HT1080 (cell line): ENCODE data around the gene NKD1. TPM values are rescaled to one million over a fixed set of nuclear protein-coding genes. Genes with fewer than 3 reads are reported as not detected.
"Not testable (repeated sequence)": the region's sequence is repeated elsewhere in the genome, so short reads cannot be mapped to it uniquely, and the experiment has no call there.

Experiments
- DNase-seq: peaks from one replicate; pipeline ENCODE4 v3.0.0-alpha.2; 2015; ENCODE audit warnings: low read depth
- total RNA-seq: library from RNA; depleted of rRNA; stranded (reverse); fragments of >200 nt; shearing (Covaris generic); gene quantifications from 2 replicates; pipeline ENCODE4 v1.2.3, GENCODE V29; 2014

NKD1 gene
- total RNA-seq, 1 experiment from 2014 or later = 0.10 TPM

DNA sequence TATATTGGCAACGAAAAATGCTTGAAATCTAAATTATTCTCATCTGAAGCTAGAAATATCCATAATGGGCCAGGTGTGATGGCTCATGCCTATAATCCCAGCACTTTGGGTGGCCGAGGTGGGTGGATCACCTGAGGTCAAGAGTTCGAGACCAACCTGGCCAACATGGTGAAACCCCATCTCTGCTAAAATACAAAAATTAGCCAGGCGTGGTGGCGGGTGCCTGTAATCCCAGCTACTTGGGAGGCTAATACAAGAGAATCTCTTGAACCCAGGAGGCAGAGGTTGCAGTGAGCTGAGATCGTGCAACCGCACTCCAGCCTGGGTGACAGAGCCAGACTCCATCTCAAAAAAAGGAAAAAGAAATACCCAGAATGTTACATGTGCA lies 11.9 kb upstream of the NKD1 start:
- DNase-seq = not testable (repeated sequence)

DNA sequence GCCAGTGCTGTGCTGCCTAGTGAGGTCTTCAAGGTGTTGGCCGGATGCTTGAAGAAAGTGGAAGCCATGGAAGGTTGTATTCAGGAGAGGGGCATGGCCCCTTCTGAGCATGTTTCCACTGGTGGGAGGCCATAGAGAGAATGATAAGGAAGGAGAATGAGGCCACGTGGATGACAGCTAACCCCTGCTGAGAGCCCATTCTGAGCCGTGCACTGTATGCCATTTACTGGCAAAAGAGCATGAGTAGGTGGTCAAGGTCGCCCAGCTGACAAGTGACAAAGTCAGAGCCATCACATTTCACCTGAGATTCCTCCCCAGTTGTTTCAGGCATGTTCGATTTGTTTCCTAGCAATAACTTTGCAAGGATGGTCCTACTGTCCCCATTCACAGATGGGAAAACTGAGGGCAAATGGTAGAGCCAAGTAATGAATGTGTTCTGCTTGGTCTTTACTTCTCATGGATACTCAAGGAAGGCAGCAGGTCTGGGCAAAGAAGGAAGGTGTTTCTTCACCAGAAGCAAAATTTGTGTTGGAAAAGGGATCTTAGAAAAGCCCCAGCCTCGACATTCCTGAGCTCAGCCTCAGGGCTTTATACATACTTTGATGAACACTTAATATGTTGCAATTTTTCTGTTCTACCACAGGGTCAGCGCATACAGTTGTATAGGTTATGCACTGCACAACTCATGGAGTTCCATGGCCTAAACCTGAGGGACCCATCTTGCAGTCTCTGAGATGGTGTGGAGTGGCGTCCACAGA lies 10.5 kb upstream of the NKD1 start:
- DNase-seq = no peak

DNA sequence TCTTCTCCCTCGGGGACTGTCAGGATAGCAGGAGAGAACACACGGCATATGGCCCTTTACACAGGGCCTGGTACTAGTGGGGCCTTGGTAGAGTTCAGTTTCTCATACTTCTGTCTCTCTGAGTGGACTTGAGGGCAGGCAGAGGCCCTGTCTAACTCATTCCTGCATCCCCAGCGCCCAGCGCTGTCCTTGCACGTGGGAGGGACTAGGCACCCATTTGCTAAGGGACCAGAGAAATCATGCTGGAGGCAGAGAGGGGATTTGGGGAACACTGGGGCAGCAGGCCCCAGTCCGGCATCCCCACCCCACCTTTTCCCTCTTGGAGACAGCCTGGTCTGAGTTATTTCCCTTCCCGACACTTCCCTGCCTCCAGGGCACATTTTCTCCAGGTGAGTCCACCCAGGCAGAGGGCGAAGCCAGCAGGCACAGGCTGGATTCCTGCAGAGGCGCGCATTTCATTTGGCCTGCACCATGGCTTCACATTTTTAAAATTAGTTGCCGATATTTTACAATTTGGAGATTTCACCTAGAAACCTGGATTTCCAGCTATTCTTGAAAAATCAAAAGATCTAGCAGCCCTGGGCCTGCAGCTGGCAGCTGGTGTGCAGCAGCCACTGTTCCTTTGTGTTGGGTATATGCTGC lies 9.7 kb upstream of the NKD1 start:
- no peak for DNase-seq

DNA sequence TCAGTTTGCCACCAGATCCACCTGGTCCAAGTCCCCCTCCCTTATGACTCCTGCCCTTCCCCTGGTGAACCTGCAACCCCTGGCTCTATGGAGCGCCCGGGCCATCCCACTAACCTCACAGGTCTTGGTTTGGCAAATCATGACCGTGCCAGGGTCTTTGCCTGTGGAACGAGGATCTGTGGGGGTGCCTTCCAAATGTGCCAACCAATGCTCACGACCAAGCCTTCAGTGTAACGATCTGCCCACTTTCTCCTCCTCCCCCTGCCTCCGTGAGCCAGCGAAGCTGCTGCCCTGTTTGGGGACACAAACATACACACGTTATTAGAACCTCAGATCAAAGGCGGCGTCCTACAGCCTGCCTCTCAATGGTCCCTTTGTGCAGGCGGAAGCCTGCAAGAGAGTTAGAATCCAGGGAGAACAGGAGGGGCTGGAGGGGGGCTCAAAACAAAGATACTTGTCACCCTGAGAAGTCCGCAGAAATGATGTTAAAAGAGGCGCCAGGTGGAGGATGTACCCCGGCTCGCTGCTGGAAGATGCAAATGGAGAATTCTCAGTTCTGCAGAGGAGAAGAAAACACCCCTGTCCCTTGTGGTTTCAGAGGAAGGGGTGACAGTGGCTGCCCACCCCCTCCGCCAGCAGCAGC lies 9.0 kb upstream of the NKD1 start:
- DNase-seq = no peak

DNA sequence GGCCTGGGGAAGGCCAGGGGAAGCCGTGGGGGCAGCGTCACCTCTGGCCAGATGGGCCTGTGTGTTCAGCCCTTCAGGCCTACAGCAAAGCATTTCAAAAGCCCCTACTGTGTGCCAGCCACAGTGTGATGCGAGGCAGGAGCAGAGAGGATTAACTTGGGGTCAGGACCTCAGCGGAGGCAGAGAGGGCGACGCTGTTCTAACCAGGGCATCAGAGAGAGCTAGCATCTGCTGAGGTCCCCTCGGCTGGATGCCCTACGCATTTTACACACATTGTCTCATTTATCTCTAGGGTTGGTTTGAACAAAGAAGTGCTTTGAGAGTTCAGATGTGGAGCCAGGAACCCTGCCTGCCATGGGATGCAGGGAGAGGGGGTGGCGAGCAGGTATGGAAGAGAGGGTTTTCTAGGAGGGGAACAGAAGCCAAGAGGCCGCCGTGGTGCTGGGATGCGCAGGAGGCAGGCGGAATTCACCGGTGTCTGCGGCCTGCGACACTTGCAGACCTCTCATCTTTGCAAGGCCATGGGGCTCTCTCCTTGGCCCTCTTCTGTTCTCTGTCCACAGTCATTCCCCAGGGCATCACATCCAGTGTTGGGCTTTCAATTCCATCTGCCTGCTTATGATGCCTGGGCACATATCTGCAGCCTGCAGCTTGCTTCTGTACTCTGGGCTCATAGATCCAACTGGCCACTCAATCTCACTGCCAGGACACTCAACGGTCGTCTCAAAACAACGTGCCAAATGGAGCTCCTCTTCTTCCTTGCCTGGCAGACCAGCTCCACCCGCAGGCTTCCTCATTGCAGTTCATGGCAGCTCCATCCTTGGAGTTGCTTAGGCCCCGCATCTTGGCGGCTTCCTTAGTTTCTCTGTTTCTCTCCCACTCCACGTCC lies 8.1 kb upstream of the NKD1 start:
- no peak for DNase-seq

DNA sequence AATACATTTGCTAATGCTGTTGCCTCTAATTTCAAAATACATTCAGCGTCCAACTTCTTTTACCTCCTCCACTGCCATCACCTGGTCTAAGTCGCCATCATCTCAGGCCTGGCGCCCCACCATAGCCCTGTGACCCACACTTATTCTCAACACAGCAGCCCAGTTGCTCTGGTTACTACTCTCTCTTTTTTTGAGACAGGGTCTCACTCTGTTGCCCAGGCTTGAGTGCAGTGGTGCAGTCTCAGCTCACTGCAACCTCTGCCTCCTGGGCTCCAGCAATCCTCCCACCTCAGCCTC lies 7.5 kb upstream of the NKD1 start:
- DNase-seq = no peak

DNA sequence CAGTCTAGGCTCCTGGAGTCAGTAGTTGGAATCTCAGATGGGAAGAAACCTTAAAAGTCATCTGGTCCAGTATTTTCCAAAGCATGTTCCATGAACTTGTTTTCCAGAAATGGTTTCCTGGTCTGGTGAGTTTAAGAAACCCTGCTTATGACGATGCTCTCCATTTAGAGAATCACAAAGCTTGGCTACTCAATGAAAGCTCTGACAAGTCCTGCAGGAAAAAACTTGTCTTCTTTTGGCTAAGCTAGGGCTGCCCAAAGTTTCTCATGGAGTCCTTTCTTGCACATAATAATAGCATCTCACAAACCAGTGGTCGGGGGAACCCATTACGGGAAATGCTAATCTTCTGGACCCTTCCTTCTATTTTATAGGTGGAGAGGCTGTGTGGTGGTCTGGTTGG lies 5.5 kb upstream of the NKD1 start:
- DNase-seq = no peak

DNA sequence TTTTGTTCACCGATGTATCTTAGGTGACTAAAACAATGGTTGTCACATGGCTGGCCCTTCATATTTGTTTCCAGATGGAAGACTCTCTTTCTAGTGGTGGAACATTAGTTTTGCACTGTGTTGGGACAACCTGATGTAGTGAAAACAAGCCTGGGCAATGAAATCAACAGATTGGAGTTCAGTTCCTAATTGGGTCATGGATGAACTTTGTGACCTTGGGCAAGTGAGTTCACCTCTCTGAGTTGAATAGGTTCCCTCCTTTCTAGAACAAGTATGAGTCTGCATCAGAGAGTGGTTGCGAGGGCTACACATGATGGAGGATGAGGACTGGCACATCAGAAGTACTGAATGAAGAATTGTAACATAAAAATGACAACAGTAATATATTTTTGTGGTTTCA lies 2.1 kb upstream of the NKD1 start:
- no peak for DNase-seq

DNA sequence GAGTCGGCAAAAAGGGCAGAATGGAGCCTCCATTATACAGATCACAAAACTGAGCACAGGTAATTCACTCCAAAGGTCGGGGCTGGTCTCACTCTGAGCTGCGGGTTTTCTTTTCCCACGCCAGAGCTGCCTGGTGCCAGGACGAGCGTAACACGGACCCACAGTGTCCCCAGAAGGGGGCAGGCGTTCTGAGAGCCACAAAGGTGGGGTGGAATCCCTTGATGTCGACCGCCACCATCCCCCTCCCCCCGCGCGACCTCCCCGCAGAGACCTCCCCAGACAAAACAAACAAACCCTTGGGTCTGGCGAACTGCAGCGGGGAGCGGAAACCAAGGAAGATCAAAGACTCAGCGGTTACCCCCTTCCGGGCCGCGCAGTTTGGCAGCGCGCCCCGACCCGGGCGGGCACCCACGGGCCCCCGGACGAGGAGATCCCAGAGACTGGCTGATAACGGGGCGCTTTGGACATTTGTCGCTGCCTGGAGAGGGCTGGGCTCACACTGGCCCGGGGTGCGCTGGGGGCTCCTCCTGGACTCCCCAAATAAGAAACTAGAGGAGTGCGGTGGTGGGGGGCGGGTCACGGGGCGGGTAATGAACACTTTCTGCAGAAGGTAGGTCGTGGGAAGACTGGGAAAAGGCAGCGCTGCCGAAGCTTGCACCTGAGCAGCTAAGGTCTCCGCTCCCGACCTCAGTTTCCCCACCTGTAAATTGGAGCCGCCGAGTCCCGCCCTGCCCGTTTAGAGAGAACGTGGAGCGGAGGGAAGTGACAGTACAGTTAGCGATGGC lies 664 bp upstream of the NKD1 start:
- DNase-seq = no peak

DNA sequence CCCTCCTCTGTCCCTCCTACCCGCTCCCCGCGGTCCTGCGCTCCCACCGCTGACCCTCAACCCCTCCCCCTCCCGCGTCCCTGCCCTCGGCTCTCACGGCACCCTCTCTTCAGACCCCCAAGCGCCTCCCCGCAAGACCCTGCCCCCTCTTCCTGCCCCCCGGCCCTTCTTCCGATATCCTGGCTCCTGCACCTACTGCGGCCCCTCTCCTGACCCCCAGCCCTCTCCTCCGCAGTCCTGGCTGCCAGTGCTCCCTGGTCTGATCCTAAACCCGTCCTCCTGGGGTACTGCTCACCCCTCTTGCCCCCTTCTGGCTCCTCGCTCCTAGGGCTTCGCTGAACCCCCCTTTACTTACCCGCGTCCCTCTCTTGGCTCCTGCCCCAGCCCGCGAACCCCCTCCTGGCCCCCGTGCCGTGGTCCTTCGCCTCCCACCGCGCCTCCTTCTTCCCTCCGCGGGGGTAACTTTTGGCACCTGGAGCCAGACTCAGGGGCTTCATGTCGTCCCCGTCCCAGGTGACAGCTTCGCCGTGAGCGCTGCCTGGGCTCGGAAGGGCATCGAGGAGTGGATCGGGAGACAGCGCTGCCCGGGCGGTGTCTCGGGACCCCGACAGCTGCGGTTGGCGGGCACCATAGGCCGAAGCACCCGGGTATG lies 839 bp downstream of the NKD1 start:
- DNase-seq = no peak

DNA sequence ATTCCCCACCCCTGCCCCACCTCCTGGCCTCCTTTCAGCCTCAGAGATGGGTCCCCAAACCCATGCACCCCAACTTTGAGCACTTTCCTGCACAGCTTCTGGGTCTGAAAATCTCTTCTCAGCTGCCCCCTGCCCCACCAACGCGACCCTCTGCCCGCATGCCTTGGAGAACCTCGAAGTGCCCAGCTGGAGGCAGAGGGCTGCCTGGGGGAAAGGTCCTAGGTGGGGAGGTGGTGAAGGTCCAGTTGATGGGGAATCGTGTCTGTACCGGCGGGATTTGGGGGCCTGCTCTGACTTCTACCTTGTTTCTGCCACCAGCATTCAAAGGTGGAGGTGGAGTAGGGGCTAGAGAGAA lies 1.3 kb downstream of the NKD1 start:
- DNase-seq = no peak

DNA sequence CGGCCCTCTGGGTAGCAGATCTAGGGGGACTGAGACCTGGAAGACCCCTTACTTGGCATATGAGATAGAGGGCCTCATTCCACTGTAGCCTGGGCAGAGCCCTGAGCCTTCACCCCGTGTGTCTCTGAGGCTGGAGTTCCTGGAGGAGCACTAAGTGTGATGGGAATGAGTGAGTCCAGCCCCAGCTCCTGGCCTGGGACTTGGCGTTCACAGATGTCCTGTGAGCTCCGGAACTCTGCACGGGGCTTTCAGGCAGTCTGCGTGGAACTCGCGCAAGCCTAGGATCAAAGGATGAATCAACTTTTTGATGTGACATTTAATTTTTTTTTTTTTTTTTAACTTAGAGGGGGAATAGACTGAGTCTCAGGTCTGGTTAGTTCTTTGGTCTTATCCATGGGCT lies 1.8 kb downstream of the NKD1 start:
- no peak for DNase-seq

DNA sequence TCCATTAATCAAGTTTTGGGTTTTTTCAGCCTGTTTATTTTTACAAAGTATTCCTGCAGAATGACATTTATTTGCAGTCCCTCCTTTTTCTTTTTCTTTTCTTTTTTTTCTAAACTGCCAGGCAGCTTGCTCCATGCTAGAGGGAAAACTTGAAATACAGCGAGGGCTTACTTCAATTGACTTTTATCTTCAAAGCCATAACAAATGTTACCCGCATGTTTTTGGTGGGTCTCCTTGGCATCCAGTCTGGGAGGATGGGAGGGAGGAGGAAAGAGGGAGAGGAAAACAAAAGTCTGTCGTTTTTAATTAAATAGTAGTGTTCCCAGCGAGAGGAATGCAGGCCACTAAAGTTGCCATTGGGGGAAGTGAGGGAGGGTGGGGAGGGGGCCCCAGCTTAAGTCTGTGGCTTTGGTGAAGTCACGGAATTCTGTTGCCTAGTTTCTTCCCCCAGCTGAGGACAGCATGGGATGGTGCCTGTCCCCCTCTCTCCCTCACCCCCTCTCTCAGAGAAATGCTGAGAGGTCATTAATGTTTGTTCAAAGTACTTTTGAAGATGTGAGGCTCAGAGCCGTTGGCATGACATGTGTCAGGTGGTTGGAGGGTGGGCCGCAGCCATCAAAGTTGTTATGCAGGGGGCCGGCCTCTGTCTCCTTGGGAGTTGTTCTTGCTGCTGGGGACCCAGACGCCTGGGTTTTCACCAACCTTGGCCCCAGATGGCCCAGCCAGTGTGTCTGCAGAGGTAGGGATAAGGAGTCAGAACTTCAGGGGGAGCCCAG lies 2.9 kb downstream of the NKD1 start:
- no peak for DNase-seq

DNA sequence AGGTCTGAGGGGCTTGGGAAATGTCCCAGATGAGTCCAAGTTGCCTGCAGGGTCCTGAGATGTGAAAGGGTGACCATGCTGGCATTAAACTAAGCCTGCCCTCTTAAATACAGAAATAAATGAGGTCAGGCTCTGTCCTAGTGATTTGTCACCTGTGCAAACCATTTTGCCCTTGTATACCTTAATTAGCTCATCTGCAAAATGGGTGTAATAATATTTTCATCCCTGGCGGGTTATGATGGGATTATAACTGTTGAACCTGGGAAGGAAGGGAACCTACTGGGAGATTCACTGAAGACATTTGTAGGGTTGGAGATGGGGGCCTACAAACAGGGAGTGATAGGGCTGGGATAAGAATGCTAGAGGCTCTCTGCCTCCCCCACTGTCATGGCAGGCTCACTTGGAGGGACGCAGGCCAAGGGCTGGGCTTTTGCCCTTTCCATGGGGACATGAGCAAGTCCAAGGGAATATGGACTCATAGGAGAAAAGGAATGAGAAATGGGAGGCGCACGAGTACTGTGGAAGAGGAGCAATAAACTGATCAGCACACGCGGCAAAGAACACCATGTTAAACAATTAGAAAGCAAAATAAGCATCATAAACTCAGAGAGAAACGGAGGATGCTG lies 4.4 kb downstream of the NKD1 start:
- no peak for DNase-seq

DNA sequence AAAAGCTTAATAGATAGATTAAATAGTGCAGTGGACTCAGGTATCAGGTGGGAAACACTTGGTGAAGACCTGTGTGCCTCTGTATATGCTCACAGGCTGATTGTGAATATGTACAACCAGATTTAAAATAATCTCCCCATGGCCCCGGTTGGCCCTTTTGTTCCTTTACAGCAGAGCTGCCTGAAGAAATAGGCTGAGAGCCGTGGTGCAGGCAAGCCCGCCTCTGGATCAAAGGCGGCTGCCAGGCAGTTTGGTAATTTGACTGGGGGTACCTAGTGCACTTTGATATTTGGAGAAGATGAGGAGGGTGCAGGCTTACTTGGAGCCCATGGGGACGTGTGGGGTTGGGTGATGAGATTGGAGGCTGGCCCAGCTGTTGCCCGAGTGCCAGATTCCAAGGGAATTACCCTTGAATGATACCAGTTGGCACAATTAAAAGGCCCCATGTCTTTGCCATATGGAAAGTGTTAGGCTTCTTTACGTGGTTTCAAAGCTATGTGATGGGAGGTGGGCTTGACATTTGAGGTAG lies 5.0 kb downstream of the NKD1 start:
- DNase-seq = no peak

DNA sequence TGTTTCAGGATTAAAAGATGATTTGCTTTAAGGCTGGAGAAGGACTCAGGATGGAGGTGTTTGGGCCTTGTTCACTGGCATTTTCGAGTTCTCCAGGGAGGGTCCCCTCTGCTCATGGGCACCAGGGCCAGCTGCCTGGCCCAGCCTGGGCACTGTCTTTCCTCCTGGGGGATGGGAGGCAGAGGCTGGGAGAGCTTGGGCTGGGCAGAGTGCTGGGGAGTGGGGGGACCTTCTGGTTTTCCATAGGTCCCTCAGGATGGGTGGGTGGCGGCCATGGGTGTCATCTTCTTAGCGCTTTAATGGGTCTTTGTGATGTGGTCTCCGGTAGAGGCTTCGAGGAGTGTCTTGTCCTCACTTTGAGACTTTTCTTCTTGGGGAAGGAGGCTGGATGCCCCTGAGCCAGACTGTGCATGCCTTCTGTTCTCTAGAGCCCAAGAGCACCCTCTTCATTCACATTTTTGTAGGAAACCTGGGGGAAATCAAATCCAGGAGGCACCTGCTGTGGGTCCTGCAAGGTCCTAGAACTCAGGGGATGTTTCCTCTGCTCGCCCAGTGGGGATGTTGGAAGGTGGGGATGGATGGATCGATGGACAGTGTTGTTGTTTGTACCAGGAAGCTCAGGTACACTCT lies 5.7 kb downstream of the NKD1 start:
- DNase-seq = no peak

DNA sequence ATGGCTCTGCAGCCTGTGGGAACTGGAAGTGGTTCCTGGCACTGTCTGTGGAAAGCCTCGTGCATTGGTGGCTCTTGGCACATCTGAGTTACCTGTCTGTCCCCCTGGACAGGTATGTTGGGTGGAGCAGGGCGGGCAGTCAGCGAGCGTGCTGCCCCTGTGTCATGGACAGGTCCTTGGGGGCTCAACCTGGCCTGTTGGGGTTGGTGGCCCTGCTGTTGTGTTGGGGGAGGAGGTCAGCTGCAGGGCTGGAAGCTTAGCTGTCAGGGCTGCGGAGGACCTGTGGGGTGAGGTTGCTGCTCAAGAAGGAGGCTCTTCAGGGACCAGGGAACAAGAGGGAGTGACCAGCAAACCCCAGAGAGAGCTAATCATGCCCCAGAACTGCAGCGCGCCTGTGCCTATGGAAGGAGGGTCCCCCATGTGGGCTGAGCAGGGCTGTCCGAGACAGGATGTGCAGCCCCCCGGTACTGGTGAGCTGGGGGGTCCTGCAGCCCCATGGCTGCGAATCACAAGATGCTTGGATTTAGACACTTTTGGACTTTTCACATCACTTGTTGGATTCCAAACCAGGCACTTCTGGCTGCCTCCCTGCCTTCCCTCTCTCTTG lies 7.2 kb downstream of the NKD1 start:
- no peak for DNase-seq

DNA sequence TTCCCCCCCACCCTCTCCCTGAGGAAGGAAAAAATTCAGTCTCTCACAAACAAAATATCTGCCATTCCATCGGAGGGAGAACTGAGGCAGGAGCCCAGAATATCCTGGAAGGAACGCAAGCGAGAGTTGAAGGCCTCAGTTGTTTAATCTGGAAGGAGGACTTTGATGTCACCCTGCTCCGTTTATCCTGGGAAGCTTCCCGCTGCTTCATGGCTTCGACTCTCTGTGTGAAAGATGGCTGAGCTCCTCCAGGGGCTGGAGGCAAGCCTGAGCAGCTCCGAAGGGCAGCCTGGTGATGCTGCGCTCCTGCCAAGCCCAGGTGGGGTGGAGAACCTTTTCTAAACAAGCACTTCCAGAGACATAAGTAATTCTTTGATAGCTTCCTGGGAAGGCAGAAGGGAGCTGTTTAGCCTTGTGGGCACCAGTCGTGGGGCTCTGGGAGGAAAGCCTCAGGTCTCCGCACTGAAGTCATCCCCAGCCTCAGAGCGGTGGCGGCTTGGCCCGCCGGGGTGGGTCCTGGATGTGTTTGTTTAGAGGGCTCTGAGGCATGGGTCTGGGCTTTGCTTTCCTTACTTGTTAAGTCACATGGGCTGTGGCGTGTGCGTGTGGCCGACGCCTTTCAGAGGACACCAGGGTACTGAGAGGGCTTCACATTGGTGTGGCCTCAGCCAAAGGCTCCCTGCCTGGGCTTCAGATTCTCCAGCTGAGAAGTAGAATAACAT lies 7.9 kb downstream of the NKD1 start:
- no peak for DNase-seq
